HG03108 (cell line): ENCODE results near the gene HEATR9.

Experiments used
- ATAC-seq: cut with Tn5 transposase; IDR thresholded peaks from one replicate; pipeline ENCODE4 v1.9.1; 2021; ENCODE audit warnings: moderate library complexity; ENCODE audit not compliant: unreplicated experiment

The HEATR9 gene

GRCh38 chr17:35811759-35812158 is 56.9 kb downstream of the HEATR9 start:
- ATAC-seq = no peak

- ATAC-seq = no peak
Measured at GRCh38 chr17:35809855-35810461, 58.7 kb downstream of the HEATR9 start.

GRCh38 chr17:35808962-35809854 is 59.5 kb downstream of the HEATR9 start, which contains the start of gene TAF15:
TAF15 (plus strand) TSS chr17:35809484; CDS start chr17:35809570, 86 bp downstream.
- peak; percentile 93 for ATAC-seq

GRCh38 chr17:35808240-35808961 is 60.3 kb downstream of the HEATR9 start:
- no peak for ATAC-seq

- no peak for ATAC-seq
Measured at GRCh38 chr17:35807371-35808144, 61.1 kb downstream of the HEATR9 start.
